Astrocyte of the hippocampus (primary cell): Measurements from ENCODE around the gene ENTR1.

ENCODE experiments used
- DNase-seq: peaks from one replicate; pipeline ENCODE4 v3.0.0; 2011; ENCODE audit warnings: low read depth, low spot score

The ENTR1 gene

GRCh38 chr9:136397643-136398042 lies 12.8 kb downstream of the ENTR1 start:
- no peak for DNase-seq

GRCh38 chr9:136396219-136396515 lies 14.2 kb downstream of the ENTR1 start:
- DNase-seq: no peak

GRCh38 chr9:136395345-136396218 lies 14.8 kb downstream of the ENTR1 start:
- no peak for DNase-seq

GRCh38 chr9:136395020-136395340 lies 15.4 kb downstream of the ENTR1 start:
- no peak for DNase-seq

GRCh38 chr9:136394312-136395019 lies 15.9 kb downstream of the ENTR1 start:
- no peak for DNase-seq

- no peak for DNase-seq
These were observed 16.9 kb downstream of the ENTR1 start for GRCh38 chr9:136393531-136393930.

GRCh38 chr9:136392538-136393449 lies 17.6 kb downstream of the ENTR1 start:
- no peak for DNase-seq

GRCh38 chr9:136391737-136392537 lies 18.5 kb downstream of the ENTR1 start:
- no peak for DNase-seq

- no peak for DNase-seq
These were observed 21.0 kb downstream of the ENTR1 start for GRCh38 chr9:136389396-136389795.

GRCh38 chr9:136387217-136387616 lies 23.2 kb downstream of the ENTR1 start:
- no peak for DNase-seq

GRCh38 chr9:136386018-136386417 lies 24.4 kb downstream of the ENTR1 start:
- no peak for DNase-seq

GRCh38 chr9:136385015-136385414 lies 25.4 kb downstream of the ENTR1 start:
- no peak for DNase-seq

GRCh38 chr9:136383436-136383835 lies 27.0 kb downstream of the ENTR1 start:
- DNase-seq: no peak

- DNase-seq: no peak
These were observed 28.4 kb downstream of the ENTR1 start for GRCh38 chr9:136381966-136382513.

GRCh38 chr9:136381311-136381710 lies 29.1 kb downstream of the ENTR1 start:
- no peak for DNase-seq

GRCh38 chr9:136380381-136380780 lies 30.0 kb downstream of the ENTR1 start:
- no peak for DNase-seq

GRCh38 chr9:136379891-136380290 lies 30.5 kb downstream of the ENTR1 start:
- DNase-seq: no peak

GRCh38 chr9:136379401-136379800 lies 31.0 kb downstream of the ENTR1 start:
- no peak for DNase-seq

- no peak for DNase-seq
These were observed 31.5 kb downstream of the ENTR1 start for GRCh38 chr9:136379003-136379287.

GRCh38 chr9:136378170-136379002 lies 32.0 kb downstream of the ENTR1 start:
- no peak for DNase-seq
